ENCODE measurements around the gene IGF2BP1.
"Not testable (repeated sequence)": the region's sequence is repeated elsewhere in the genome, so short reads cannot be mapped to it uniquely, and the experiment has no call there.

IGF2BP1 gene

GRCh38 chr17:48996722-48997102 lies 473 bp upstream of the IGF2BP1 start:
- no peak for DNase-seq

DNA sequence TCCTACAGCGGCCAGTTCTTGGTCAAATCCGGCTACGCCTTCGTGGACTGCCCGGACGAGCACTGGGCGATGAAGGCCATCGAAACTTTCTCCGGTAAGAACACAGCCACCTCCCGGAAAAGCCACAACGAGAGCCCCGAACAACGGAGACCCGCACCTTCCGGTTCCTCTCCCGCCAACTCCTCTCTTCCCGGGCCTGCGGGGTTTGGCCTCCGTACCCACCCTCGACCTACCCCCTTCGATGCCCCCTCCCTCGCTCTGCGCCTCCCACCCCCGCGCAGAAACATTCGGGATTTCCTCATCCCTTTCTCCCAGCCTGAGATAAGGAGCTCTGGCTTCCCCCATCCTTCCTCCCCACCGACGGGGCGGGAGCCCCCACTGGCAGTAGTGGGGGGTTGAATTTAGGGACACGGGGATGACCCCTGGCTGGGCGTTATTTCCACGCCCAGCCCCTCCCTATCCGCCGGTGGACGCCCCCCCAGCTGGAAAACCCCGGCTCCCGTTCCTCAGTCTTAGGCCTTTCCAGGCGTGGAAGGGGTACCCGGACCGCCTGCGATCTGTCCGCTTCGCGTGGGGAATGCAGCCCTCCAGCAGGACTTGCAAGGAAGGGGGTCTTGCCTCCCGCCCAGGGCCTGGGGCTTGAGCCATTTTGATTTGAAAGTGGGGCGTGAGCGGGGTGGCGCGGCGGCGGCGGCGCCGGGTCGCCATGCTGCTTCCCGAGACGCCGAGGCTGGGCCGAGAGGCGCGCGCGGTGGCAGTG lies 822 bp downstream of the IGF2BP1 start:
- no peak for DNase-seq

DNA sequence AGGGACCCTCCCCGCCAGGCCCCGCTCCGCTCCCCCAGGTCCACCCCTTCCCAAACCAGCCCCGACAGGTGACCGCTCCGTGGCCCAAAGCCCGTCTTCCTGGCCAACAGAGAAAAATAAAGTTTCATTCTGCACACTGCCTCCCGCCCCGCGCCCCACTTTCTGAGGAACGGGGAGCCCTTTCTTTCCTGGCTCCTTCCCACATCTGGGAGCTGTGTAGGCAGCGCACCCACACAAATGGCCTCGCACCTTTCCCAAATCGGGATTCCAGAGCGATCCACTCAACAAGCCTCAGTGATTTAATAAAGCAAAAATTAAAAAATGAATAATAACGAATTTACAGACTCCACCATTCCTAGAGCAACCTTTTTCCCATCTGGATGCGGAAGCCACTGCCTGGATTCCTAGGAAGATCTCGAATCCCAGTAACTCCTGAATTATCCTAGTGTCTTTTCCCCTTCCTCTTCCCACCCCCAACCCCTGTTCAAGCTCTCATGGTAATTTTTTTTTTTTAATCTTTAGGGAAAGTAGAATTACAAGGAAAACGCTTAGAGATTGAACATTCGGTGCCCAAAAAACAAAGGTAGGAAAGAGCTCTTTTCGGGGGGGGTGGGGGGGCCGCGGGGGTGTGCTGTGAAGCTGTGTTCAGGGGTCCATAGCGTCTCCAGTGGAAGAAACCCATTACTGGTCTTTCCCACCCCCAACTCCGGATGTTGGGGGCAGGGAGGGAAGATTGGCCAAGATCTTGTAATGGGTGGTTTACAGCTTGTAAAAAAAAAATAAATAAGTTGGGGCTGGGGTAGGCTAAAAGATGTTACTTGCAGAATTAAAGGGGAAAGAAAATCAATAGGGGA lies 1.6 kb downstream of the IGF2BP1 start:
- DNase-seq = no peak

DNA sequence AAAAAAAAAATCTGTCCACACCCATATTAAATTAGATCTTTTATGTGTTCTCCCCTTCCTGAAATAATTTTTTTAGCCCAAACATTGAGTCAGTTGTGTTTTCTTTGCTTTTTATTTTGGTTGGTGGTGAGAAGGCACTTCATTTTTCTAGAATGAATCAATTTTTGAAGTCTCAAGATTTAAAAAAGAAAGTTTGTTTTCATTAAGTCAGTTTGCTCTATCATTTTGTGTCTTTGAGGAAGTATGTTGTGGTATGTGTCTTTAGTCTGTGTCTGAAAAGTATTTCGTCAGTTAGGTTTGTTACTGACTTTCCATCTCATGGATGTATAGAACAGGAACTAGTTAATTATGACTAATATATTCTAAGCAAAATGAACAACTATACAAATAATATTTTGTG lies 3.8 kb downstream of the IGF2BP1 start:
- DNase-seq = peak; percentile 79

- no peak for DNase-seq
Observed at GRCh38 chr17:49001671-49002070, 4.5 kb downstream of the IGF2BP1 start.

DNA sequence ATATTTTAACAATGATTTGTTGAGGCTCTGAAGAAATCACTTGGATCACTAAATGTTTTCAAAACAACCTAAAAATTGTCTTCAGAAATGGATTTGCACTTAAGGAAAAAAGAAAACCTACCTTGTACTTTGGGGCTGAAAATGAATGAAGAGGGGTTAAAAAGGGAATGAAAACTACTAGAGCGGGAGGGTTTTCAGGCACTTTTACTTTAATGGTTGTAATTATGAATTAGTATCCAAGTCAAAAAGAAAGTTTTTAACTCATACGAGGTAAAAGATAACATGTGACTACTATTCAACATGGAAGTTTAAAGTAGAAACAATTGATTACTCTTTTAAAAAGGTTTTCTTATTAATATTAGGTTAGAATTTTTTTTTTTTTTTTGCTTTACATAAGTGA lies 5.1 kb downstream of the IGF2BP1 start:
- no peak for DNase-seq

GRCh38 chr17:49002766-49003165 lies 5.6 kb downstream of the IGF2BP1 start:
- no peak for DNase-seq

GRCh38 chr17:49003557-49004511 lies 6.6 kb downstream of the IGF2BP1 start:
- DNase-seq = no peak

DNA sequence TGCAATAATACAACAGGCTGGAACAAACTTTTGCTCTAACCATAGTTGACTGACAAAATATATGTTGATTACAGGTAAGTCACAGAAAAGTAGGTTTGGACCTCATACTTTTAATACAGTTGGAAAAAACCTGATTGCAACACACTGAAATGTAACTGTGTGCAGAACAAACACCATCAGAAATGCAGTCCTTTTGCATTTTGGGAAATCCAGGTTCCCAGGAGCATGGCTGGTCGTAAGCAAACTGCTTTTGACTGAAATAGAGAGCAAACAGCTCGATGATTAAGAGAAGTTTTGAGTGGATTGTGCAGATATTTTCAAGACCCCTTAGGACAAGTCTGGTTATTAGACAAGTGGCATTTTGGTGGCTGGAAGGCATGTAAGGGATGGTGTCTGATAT lies 8.0 kb downstream of the IGF2BP1 start:
- no peak for DNase-seq

- not testable (repeated sequence) for DNase-seq
Observed at GRCh38 chr17:49008908-49009307, 11.7 kb downstream of the IGF2BP1 start.

GRCh38 chr17:49012769-49013255 lies 15.6 kb downstream of the IGF2BP1 start:
- DNase-seq = no peak

GRCh38 chr17:49013311-49014213 lies 16.4 kb downstream of the IGF2BP1 start:
- no peak for DNase-seq

DNA sequence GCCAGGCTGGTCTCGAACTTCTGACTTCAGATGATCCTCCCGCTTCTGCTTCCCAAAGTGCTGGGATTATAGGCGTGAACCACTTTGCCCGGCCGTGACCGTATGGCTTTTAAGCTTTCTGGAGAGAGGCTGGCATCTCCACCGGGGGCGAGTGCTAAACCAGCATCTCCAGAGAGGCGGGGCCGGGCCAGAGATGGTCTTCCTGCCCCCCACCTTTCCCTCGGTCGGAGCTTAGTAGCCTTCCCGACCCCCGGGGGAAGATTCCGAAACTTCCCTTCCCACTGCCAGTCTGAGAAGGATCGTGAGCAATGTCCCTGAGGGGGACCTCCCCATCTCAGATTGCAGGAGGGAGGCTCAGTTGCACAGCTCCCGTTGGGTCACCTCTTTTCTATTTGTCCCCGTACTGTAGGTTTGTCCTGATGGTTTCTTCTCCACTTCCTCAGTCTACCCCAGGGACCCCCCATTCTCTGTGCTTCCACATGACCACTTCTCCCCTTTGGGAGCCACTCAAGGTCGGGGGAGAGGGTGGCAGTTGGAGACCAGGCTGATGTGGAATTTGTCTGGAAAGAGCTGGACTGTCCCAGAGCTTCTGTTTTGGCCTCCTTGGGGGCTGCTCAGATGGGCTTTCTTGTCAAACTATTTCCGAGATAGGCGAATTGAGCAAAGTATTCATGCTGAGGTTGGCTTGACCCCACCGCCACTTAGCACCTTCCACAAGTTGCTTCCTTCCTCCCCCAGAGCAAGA lies 18.2 kb downstream of the IGF2BP1 start:
- no peak for DNase-seq

GRCh38 chr17:49015924-49016774 lies 19.0 kb downstream of the IGF2BP1 start:
- no peak for DNase-seq

DNA sequence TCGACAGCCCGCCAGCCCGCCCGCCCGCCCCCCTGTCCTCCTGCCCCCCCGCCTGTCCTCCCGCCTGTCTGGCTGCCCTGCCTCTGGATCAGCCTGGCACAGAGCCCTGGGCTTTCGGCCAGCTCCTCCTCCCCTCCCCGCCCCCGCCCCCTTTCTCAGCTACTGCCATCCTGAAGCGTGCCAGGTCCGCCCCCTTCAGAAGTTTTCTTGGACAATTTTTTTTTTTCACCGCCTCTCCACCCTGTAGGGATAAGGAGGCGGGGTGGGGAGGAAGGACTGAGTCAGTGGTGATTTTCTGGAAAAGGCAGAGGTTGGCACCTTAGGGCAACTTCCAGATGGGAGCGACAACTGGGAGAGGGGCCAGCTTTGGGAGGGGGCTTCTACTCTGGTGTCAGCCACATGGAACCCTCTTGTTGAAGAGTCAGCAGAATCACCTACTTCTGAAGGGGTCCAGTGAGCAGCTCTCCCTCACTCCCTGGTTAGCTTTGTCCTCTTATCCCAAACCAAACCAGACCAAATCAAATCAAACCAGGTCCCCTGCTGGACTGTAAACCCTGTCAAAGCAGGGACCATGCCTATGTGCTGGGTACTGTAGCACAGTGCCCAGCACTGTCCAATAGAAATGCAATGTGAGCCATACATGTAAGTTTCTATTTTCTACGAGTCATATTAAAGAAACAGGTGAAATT lies 19.7 kb downstream of the IGF2BP1 start:
- DNase-seq = no peak

DNA sequence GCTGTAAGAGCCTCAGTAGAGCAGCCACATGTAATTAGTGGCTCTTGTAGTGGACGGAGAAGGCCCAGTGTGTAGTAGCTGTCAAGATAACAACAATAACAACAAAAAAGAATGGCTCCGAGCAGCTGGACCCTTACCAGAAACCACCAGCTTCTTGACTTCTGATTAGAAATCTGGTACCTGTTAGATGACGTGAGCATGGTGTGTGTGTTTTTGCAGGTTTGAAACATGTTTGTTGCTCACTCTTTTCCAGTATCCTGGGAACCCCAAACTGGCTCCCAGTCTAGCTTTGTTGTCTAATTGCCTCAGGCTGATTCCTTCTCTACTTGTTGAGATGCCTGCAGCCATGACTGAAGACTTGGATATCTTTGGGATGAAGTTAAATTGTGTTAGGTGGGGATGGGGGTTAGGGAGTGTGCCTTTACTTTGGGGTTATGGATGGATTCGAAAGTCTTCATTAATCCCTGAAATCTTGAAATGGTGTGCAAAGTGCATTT lies 21.0 kb downstream of the IGF2BP1 start:
- no peak for DNase-seq

GRCh38 chr17:49018748-49019147 lies 21.6 kb downstream of the IGF2BP1 start:
- DNase-seq = no peak

- DNase-seq = no peak
Observed at GRCh38 chr17:49020609-49021008, 23.4 kb downstream of the IGF2BP1 start.

DNA sequence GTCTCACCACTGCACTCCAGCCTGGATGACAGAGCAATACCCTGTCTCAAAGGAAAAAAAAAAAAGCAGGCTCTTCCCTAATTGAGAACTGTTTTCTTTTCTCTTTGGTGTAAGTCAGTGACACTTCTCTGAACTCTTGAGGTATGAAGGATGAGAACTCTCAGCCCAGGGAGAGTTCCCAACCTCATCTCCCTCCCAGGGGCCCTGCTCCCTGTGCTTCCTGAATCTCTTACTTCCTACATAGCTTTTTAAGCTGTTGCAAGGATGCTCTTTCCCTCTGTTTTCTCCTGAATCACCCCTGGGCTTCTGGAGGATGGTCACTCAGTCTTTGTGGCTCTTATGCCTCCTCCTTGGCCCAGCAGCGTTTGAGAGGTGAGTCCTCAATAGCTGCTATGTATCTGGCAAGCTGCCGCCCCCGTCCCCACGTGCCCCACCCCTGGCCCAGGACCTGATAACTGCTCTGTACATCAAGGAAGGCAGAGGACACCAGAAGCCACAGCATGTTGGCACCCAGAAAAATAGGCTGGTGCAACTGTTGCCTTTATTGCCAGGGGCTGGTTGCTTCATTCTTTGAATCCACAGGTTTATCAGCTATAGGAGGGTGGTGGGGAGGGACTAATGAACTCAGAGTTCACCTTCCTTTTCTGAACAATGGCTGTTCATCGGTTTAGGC lies 24.0 kb downstream of the IGF2BP1 start:
- no peak for DNase-seq

Measured in inflammatory macrophage treated with lipopolysaccharide for 4 hours (primary cell).